ENCODE results near the gene MAEL. TPM values are rescaled to one million over a fixed set of nuclear protein-coding genes. Genes with fewer than 3 reads are reported as not detected.

Gene MAEL
- total RNA-seq, 1 donor = not detected

GRCh38 chr1:167054531-167054930, 65.5 kb downstream of the MAEL start:
- no peak for TF ChIP-seq CTCF (IDR thresholded peaks at IDR 0.05; ENCODE audit: insufficient read depth, low read length)
- no peak for DNase-seq (ENCODE audit: low read depth)
- no peak overlapping the region for H3K4me3 ChIP-seq (ENCODE audit: low read depth, low read length)

- no peak for TF ChIP-seq CTCF (IDR thresholded peaks at IDR 0.05; ENCODE audit: insufficient read depth, low read length)
- DNase-seq (ENCODE audit: low read depth) = no peak
- no peak overlapping the region for H3K4me3 ChIP-seq (ENCODE audit: low read depth, low read length)
These were observed 66.0 kb downstream of the MAEL start for GRCh38 chr1:167054946-167055630.

GRCh38 chr1:167056529-167057231, 67.6 kb downstream of the MAEL start:
- DNase-seq (ENCODE audit: low read depth) = no peak
- no peak for TF ChIP-seq CTCF (IDR thresholded peaks at IDR 0.05; ENCODE audit: insufficient read depth, low read length)
- H3K4me3 ChIP-seq (ENCODE audit: low read depth, low read length) = no peak overlapping the region

GRCh38 chr1:167057241-167057688, 68.2 kb downstream of the MAEL start:
- peak; percentile 50 for TF ChIP-seq CTCF (IDR thresholded peaks at IDR 0.05; ENCODE audit: insufficient read depth, low read length)
- H3K4me3 ChIP-seq (ENCODE audit: low read depth, low read length) = no peak overlapping the region
- peak; percentile 39 for DNase-seq (ENCODE audit: low read depth)

- peak; percentile 97 for TF ChIP-seq CTCF (IDR thresholded peaks at IDR 0.05; ENCODE audit: insufficient read depth, low read length)
- H3K4me3 ChIP-seq (ENCODE audit: low read depth, low read length) = no peak overlapping the region
- DNase-seq (ENCODE audit: low read depth) = peak; percentile 76
These were observed 70.1 kb downstream of the MAEL start for GRCh38 chr1:167059045-167059808.

GRCh38 chr1:167059809-167060107, 70.7 kb downstream of the MAEL start:
- no peak for DNase-seq (ENCODE audit: low read depth)
- TF ChIP-seq CTCF (IDR thresholded peaks at IDR 0.05; ENCODE audit: insufficient read depth, low read length) = no peak
- no peak overlapping the region for H3K4me3 ChIP-seq (ENCODE audit: low read depth, low read length)
